Measurements from ENCODE around the gene CREG2.

CREG2 gene

DNA sequence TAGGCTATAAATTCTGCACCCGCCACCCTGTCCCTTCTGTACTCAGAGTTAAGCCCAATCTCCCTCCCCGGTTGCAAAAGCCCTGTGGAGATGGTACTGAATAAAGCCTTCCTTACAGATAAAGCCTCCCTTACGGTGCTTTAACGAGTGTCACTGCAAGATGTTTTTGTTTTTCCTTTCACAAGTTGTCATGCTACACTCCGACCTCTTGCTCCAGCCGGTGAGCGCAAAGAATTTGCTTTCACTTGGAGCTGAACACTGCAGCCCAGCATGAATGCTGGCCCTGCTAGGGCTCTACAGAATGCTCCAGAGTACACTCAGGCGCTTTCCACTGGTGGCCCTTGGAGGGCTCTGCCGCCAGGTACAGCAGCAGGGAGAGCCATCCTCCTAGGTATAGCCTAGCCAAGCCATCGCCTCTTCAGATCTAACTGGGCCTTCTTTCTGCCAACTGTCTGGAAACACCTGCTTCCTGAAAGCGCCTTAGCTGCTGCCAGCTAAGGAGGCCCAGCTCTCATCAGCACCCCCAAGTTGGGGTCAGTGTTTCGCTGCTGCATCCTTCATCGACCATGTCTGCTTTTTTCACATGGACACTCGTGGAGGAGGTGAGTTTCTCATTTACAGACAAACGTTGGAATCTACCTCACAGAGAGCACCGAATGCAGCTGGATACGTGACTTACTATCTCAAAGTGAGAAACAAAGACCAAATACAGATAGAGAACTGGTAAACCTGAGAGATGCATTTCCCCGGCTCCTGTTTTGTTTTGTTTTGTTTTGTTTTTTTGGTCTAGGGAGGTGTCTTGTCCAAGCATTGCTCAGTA is 13.4 kb upstream of the CREG2 start:
- TF ChIP-seq CTCF (IDR thresholded peaks at IDR 0.05; ENCODE audit: insufficient read depth, low read depth, low read length, missing control alignments), result no peak
- DNase-seq (ENCODE audit: low read depth), result no peak
- H3K4me3 ChIP-seq (ENCODE audit: low read length), result no peak overlapping the region

GRCh38 chr2:101400048-101400447 is 12.7 kb upstream of the CREG2 start:
- DNase-seq (ENCODE audit: low read depth), result peak; percentile 80
- H3K4me3 ChIP-seq (ENCODE audit: low read length), result no peak overlapping the region
- TF ChIP-seq CTCF (IDR thresholded peaks at IDR 0.05; ENCODE audit: insufficient read depth, low read depth, low read length, missing control alignments), result no peak

GRCh38 chr2:101399021-101399799 is 11.9 kb upstream of the CREG2 start:
- no peak for TF ChIP-seq CTCF (IDR thresholded peaks at IDR 0.05; ENCODE audit: insufficient read depth, low read depth, low read length, missing control alignments)
- no peak for DNase-seq (ENCODE audit: low read depth)

DNA sequence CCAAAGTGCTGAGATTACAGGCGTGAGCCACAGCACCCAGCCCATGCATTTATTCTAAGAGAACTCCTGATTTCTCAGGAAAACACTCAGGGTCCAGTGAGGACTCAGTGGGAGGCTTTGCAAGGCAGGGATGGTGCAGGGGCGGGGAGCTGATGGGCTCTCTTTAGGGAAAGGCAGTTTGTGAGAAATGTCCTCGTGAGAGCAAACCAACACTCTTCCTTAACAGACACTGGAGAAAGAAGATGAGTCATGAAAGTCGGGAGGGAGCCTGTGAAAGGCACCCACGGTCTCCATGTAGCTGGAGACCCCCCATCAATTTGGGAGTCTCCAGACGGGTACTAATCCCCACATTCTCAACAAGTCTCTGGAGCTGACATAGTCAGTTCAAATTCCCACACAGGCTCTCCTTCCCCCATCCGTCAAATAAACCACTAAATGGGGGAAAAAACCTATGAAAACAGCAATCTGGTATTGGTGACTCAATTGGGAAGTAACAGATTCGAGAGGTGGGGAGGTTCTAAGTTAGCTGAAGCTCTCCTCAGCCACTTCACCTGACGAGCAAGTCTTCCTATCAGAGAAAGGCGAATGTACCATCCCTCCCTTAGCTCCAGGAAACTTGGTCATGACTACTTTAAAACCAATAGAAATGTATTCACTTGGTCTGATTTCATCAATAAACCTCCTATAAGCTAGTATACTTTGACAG is 11.0 kb upstream of the CREG2 start:
- TF ChIP-seq CTCF (IDR thresholded peaks at IDR 0.05; ENCODE audit: insufficient read depth, low read depth, low read length, missing control alignments), result no peak
- no peak overlapping the region for H3K4me3 ChIP-seq (ENCODE audit: low read length)
- DNase-seq (ENCODE audit: low read depth), result no peak

More at GRCh38 chr2:101399021-101399799, 11.9 kb upstream of the CREG2 start:
- no peak overlapping the region for H3K4me3 ChIP-seq (ENCODE audit: low read length)

DNA sequence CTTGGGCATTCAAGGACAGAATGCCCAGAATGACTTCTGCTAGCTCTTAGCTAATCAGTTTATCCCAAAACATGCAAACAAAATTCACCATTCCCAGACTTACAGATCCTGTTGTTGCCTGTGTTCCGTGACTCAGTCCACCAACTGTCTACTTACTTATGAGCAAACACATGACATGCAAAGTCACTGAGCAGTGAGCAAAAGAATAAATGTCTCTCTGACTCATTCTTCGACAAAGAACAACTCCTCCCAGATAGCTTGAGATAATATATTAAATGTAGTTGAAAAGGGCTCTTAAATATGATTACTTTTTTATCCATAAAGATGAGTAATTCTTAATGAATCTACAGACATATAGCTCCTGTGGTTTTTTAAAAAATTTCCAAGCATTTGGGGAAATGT is 9.0 kb upstream of the CREG2 start:
- DNase-seq (ENCODE audit: low read depth), result peak; percentile 97
- H3K4me3 ChIP-seq (ENCODE audit: low read length), result no peak overlapping the region
- TF ChIP-seq CTCF (IDR thresholded peaks at IDR 0.05; ENCODE audit: insufficient read depth, low read depth, low read length, missing control alignments), result no peak

GRCh38 chr2:101395545-101396315 is 8.4 kb upstream of the CREG2 start:
- no peak for TF ChIP-seq CTCF (IDR thresholded peaks at IDR 0.05; ENCODE audit: insufficient read depth, low read depth, low read length, missing control alignments)
- no peak overlapping the region for H3K4me3 ChIP-seq (ENCODE audit: low read length)
- peak; percentile 45 for DNase-seq (ENCODE audit: low read depth)
